ENCODE data around the gene ADGRV1.

Gene ADGRV1

DNA sequence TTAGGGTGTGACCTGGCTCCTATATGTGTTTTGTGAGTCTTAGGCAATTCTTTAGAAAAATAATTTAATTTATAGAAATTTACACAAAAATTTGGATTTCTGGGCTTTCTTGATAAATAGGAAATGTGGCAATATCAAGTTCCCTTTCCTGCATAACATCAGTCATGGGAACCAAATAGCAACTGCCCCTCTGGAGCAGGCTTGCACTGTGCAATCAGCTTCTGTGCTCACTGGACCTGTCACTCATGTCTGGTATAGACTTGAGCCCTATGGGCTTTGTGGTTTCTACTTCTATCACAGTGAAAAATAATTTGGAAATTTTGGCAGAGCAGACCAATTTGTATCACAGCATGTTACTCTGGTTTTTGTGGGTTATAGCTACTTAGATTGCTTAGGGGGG is 131.7 kb downstream of the ADGRV1 start:
- DNase-seq (no peak), ATAC-seq (no peak)
- no peaks in the 10 kb centered on the region for H3K27me3 Mint-ChIP-seq
- H3K9me3 Mint-ChIP-seq, result no peaks in the 10 kb centered on the region
- no peaks in the 10 kb centered on the region for H3K4me1 Mint-ChIP-seq
- peak overlapping the region in 1 of 2 donors; percentile 88 for H3K27ac Mint-ChIP-seq
- no peak overlapping the region for H3K4me3 Mint-ChIP-seq

GRCh38 chr5:90691533-90691932 is 132.9 kb downstream of the ADGRV1 start:
- no peaks in the 10 kb centered on the region for H3K27me3 Mint-ChIP-seq
- DNase-seq, result no peak
- H3K4me1 Mint-ChIP-seq, result no peaks in the 10 kb centered on the region
- H3K27ac Mint-ChIP-seq, result no peak overlapping the region
- H3K4me3 Mint-ChIP-seq, result no peak overlapping the region
- no peaks in the 10 kb centered on the region for H3K9me3 Mint-ChIP-seq
- no peak for ATAC-seq

- Mint-ChIP-seq H3K9me3 (no peaks in the 10 kb centered on the region), H3K27ac (no peak overlapping the region), H3K4me3 (no peak overlapping the region), H3K27me3 (no peaks in the 10 kb centered on the region), H3K4me1 (no peaks in the 10 kb centered on the region)
- no peak for ATAC-seq
- DNase-seq, result no peak
These were observed 137.6 kb downstream of the ADGRV1 start for GRCh38 chr5:90696153-90696552.

DNA sequence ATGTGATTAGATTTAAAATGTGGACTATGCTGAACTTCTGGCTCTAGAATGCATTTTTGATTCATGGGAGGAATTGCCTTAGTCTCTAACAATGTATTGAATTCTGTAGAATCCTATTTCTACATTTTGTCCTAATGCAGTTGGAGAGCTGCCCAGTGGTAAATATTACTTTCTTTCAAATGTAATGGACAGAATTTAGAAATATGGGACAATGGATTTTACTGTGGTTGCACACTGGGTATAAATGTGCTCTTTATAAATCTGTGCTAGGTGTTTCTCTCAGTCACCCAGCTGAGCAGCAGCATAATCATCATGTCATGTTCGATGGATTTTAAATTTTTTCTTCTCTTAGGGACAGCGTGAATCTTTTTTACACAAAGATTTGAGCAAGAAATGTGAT is 141.7 kb downstream of the ADGRV1 start:
- ATAC-seq, result no peak
- Mint-ChIP-seq H3K27ac (no peak overlapping the region), H3K4me1 (no peaks in the 10 kb centered on the region), H3K9me3 (no peaks in the 10 kb centered on the region), H3K4me3 (no peak overlapping the region), H3K27me3 (no peaks in the 10 kb centered on the region)
- no peak for DNase-seq

DNA sequence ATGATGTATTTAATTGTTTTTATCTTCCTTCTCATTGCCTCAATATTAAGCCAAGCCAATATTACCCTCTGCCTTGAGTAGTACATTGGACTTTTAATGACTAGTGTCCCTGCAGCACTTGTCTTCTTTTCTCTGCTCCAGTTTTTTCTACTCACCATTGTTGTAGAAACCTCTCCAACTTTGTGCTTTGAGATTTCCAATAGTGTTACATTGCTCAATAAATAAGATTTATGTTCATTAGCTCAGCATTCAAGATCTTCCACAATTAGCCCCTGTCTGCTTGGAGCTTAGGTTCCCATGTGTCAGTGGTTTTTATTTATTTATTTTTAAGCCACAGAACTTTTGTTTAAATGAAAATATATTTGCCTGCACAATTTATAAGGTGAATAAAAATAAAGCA is 145.3 kb downstream of the ADGRV1 start:
- H3K27me3 Mint-ChIP-seq, result no peaks in the 10 kb centered on the region
- H3K4me1 Mint-ChIP-seq, result no peaks in the 10 kb centered on the region
- no peak for DNase-seq
- no peak overlapping the region for H3K4me3 Mint-ChIP-seq
- no peak overlapping the region for H3K27ac Mint-ChIP-seq
- H3K9me3 Mint-ChIP-seq, result no peaks in the 10 kb centered on the region
- no peak for ATAC-seq

DNA sequence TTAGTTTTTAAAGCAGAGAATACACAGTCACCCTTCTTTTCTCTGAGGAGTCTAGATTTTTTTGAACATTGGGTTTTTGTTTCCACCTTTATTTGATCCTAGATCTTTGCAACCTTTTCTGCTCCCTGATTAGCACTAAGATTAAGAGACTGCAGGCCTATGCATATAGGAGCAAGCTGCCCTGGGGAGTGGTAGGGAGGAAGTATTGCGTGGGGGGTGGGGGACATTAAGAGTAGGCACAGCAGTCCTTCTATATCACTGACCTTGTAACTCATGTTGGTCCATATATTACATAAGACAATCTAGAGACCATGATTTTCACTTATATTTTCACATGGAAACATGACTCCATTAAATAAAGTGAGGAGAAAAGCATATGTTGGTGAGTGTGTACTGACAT is 149.1 kb downstream of the ADGRV1 start:
- no peak for ATAC-seq
- H3K4me3 Mint-ChIP-seq, result no peak overlapping the region
- no peak overlapping the region for H3K27ac Mint-ChIP-seq

GRCh38 chr5:90709323-90710155 is 150.9 kb downstream of the ADGRV1 start:
- Mint-ChIP-seq H3K4me1 (no peaks in the 10 kb centered on the region), H3K27me3 (no peaks in the 10 kb centered on the region), H3K9me3 (no peaks in the 10 kb centered on the region), H3K27ac (no peak overlapping the region), H3K4me3 (no peak overlapping the region)
- no peak for ATAC-seq
- no peak for DNase-seq

More for the DNA sequence above, 149.1 kb downstream of the ADGRV1 start:
- H3K4me1 Mint-ChIP-seq, result no peaks in the 10 kb centered on the region
- no peak for DNase-seq
- H3K9me3 Mint-ChIP-seq, result no peaks in the 10 kb centered on the region
- no peaks in the 10 kb centered on the region for H3K27me3 Mint-ChIP-seq

- H3K4me3 Mint-ChIP-seq, result no peak overlapping the region
- no peaks in the 10 kb centered on the region for H3K27me3 Mint-ChIP-seq
- H3K27ac Mint-ChIP-seq, result no peak overlapping the region
- no peak for ATAC-seq
- H3K4me1 Mint-ChIP-seq, result no peaks in the 10 kb centered on the region
- DNase-seq, result no peak
- H3K9me3 Mint-ChIP-seq, result peaks cover 0 to 4% of the 10 kb centered on the region in 2 donors
These were observed 159.8 kb downstream of the ADGRV1 start for GRCh38 chr5:90718387-90718786.

DNA sequence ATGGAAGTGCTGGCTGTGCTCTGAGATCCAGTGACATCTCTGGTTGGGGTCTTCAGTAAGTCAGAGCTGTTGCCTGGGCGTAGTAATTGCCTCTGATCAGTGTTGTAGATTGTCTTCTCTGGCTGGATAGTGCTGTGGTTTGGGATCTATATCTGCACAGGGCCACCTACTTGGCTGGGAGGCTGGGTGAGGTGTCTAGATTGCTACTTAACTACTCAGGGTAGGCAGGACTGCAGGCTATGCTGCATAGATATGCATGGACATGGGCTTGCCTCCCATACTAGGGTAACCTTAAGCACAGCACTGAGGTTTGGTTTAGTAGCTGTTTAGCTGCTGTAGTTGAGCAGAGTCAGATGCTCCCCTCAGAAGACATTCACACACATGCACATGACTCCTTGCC is 181.0 kb downstream of the ADGRV1 start:
- H3K27ac Mint-ChIP-seq, result no peak overlapping the region

DNA sequence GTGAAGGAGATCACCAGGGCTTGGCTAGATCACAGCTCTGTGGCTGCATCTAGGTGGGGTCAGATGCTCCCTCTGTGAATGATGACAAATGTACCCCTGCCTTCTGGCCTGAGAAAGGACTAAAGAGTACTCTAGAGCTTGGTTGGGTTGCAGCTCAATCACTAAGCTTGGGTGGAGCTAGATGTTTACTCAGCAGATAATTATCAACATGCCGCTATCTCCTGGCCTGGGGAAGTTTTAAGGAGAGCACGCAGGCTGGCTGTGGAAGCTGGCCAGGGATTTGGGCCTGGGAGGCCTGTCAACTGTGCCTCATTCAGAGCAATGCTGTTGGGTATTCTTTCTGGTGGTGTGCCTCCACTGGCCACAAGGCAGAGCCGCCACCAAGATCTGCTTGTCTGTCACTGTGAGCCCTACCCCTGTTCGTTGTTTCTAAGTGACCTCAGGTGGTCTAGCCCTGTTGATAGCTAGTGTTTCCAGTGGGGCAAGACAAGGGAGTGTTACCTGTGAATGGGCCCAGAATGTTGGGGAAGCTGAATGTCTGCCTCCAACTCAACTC is 181.7 kb downstream of the ADGRV1 start:
- Mint-ChIP-seq H3K27me3 (peaks cover 15% of the 10 kb centered on the region), H3K4me1 (no peaks in the 10 kb centered on the region), H3K27ac (no peak overlapping the region), H3K9me3 (peaks cover 7 to 25% of the 10 kb centered on the region in 2 donors), H3K4me3 (no peak overlapping the region)
- DNase-seq (no peak), ATAC-seq (no peak)

More for the DNA sequence above, 181.0 kb downstream of the ADGRV1 start:
- no peaks in the 10 kb centered on the region for H3K4me1 Mint-ChIP-seq
- no peak for DNase-seq
- peaks cover 7 to 25% of the 10 kb centered on the region in 2 donors for H3K9me3 Mint-ChIP-seq
- no peak overlapping the region for H3K4me3 Mint-ChIP-seq
- H3K27me3 Mint-ChIP-seq, result peaks cover 15% of the 10 kb centered on the region
- no peak for ATAC-seq

DNA sequence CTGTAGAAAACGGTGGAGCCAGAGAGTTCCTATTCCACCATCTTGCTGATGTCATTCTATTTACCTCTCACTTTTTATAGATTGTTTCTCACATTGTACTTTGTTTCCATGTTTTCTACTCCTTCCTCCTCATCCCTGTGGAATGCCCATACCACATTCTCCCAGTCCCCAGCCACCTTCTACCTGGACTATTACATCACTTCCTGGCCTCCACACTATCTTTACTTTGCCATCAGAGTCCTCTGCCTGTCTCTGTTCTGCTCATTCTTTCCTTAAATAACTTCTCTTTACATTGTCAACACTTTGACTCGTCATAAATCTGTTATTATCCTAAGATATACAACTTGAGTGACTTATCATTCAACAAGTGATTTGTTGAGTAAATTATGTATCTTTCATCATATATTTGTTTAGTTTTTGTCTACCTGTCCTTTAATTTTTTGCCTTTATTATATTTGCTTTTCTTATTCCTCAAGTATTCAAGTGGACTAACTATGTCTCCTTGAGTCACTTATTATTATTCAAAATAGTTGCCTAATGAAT is 182.5 kb downstream of the ADGRV1 start:
- no peaks in the 10 kb centered on the region for H3K4me1 Mint-ChIP-seq
- peaks cover 7 to 25% of the 10 kb centered on the region in 2 donors for H3K9me3 Mint-ChIP-seq
- no peak overlapping the region for H3K27ac Mint-ChIP-seq
- no peak overlapping the region for H3K4me3 Mint-ChIP-seq
- peaks cover 15% of the 10 kb centered on the region for H3K27me3 Mint-ChIP-seq
- DNase-seq, result no peak
- ATAC-seq, result no peak

GRCh38 chr5:90746119-90746518 is 187.5 kb downstream of the ADGRV1 start:
- no peak for DNase-seq

GRCh38 chr5:90747175-90747574 is 188.6 kb downstream of the ADGRV1 start:
- Mint-ChIP-seq H3K4me3 (no peak overlapping the region), H3K27ac (no peak overlapping the region), H3K4me1 (no peaks in the 10 kb centered on the region), H3K27me3 (peaks cover 25% of the 10 kb centered on the region), H3K9me3 (no peaks in the 10 kb centered on the region)
- DNase-seq (no peak), ATAC-seq (no peak)

More at GRCh38 chr5:90746119-90746518, 187.5 kb downstream of the ADGRV1 start:
- Mint-ChIP-seq H3K27ac (no peak overlapping the region), H3K27me3 (peaks cover 26% of the 10 kb centered on the region), H3K4me3 (no peak overlapping the region), H3K4me1 (no peaks in the 10 kb centered on the region), H3K9me3 (peaks cover 2 to 3% of the 10 kb centered on the region in 2 donors)
- no peak for ATAC-seq

DNA sequence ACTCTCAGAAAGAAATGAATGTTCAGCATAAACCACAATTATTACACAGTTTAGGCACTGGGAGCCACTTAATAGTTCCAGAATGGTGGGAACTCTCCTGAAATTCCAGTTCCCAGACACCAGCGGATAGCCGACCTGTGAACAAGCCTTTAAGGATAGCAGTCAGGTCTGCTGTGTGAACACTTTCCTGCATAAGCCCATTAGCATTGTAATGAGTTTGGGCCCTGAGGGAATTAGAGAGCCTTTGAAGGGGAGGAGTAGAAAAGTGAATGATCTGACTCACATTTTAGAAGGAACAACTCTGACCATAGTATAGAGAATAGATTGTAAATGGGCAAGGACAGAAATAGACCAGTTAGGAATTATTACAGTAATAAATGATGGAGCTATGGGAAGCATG is 189.1 kb downstream of the ADGRV1 start:
- Mint-ChIP-seq H3K9me3 (no peaks in the 10 kb centered on the region), H3K4me1 (no peaks in the 10 kb centered on the region), H3K4me3 (no peak overlapping the region), H3K27ac (no peak overlapping the region), H3K27me3 (peaks cover 20% of the 10 kb centered on the region)
- no peak for ATAC-seq
- no peak for DNase-seq

DNA sequence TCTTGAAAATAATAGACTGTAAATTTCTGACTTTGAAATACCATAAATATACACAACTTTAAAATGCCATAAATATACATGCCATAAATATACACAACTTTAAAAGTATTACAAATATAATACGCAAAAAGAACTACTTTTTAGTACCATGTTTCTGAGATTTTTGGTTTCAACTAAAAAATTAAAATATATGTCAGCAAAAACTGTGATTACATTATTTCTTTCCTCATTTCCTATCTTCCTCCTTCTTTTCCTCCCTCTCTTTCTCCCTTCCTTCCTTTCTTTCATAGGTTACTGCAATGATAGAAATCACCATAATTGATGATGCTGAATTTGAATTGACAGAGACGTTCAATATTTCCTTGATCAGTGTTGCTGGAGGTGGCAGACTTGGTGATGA is 200.5 kb downstream of the ADGRV1 start:
- no peaks in the 10 kb centered on the region for H3K27me3 Mint-ChIP-seq
- H3K4me1 Mint-ChIP-seq, result no peaks in the 10 kb centered on the region
- H3K27ac Mint-ChIP-seq, result no peak overlapping the region
- no peaks in the 10 kb centered on the region for H3K9me3 Mint-ChIP-seq
- no peak overlapping the region for H3K4me3 Mint-ChIP-seq
- no peak for DNase-seq
- no peak for ATAC-seq

- H3K27me3 Mint-ChIP-seq, result peaks cover 16% of the 10 kb centered on the region
- H3K9me3 Mint-ChIP-seq, result no peaks in the 10 kb centered on the region
- H3K4me1 Mint-ChIP-seq, result no peaks in the 10 kb centered on the region
- no peak overlapping the region for H3K27ac Mint-ChIP-seq
- no peak overlapping the region for H3K4me3 Mint-ChIP-seq
- no peak for DNase-seq
- no peak for ATAC-seq
These were observed 209.1 kb downstream of the ADGRV1 start for GRCh38 chr5:90767710-90768109.
